GM19240 (cell line): ENCODE measurements around the gene PARD3.
"Not testable (repeated sequence)": the region's sequence is repeated elsewhere in the genome, so short reads cannot be mapped to it uniquely, and the experiment has no call there.

Experiments used
- DNase-seq: peaks from one replicate; pipeline ENCODE4 v3.0.0; 2011; ENCODE audit warnings: low spot score; ENCODE audit not compliant: insufficient read length

The PARD3 gene

DNA sequence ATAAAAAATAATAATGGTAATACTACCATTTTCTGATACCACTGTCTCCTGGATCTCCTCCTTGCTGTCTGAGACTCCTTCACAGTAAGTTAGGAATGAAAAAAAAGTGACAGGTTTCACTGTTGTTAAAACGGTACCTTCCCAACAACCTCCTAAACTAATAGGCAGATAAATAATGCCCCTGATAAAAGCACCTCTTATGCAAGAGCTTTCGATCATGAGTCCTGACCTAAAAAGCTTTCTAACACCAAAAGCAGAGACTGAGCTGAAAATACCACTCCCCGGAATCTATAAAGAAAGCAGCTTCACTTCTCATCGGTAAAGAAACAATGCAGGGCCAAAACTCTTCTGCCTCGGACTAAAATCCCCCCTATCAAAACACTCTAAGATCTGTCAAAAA is 14.5 kb downstream of the PARD3 start:
- DNase-seq: no peak

GRCh38 chr10:34798654-34799053 is 16.4 kb downstream of the PARD3 start:
- DNase-seq: no peak

GRCh38 chr10:34797155-34797554 is 17.9 kb downstream of the PARD3 start:
- DNase-seq: no peak

GRCh38 chr10:34796133-34796532 is 19.0 kb downstream of the PARD3 start:
- DNase-seq: no peak

- DNase-seq: no peak
These were observed 19.8 kb downstream of the PARD3 start for GRCh38 chr10:34795334-34795733.

DNA sequence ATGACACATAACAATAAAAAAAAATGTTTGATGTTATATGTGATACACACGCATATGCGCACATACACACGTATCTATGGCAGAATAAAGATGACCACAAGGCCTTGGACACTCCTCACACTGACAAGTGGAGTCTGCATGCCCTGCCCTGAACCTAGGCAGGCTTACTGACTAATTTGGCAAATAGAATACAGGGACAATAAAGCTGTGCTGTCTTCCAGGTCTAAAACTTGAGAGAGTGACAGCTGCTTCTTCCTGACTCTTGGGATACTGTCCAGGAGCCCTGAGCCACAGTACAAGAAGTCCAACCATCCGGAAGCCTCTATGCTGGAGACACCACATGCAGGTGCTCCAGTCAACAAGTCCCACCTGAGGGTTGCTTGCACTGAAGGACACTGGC is 20.3 kb downstream of the PARD3 start:
- DNase-seq: no peak

DNA sequence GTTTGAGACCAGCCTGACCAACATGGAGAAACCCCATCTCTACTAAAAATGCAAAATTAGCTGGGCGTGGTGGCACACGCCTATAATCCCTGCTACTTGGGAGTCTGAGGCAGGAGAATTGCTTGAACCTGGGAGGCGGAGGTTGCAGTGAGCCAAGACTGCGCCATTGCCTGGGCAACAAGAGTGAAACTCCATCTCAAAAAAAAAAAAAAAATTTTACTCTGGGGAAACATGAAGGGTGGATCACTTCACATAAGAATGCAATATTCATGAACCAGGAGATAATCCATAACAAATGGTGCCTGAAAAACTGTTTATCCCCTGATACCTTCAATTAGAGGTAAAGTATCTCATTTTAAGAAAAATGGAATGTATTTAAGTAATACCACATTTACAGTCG is 21.5 kb downstream of the PARD3 start:
- DNase-seq: not testable (repeated sequence)

DNA sequence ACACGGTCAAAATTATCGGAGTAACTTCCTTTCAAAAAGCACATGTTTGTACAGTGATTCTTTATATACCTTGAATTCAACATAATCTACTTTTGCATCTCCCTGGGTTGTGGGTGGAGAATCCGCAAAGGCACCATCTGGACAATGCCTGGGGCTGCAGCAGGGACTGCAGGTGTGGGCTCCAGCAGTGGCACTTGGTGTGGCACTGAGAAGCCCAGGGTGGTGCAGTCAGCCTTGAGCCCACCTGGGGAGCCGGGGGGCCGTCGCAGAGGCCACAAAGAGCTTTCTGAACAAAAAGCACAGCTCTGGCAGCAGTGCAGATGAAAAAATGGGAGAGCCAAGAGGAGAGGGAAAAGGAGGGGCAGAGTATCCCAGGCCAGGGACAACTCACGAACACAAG is 22.2 kb downstream of the PARD3 start:
- no peak for DNase-seq

DNA sequence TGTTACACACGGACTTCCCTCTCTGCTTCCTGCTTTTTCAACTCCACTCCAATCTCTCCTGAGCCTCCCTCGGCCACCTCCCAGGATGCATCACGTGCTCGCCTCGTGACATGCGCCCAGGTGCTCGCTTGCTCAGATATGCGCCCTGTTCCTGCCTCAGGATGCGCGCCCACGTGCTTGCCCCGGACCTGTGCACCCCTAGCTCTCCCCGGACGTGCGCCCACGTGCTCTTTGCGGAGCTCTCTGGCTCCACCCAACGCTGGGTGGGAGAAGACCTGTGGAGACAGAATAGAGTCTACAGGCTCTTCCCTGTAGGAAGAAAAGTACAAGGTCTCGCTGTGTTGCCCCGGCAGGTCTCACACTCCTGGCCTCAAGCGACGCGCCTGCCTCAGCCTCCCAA is 23.1 kb downstream of the PARD3 start:
- DNase-seq: no peak

- no peak for DNase-seq
These were observed 23.9 kb downstream of the PARD3 start for GRCh38 chr10:34791228-34791627.

DNA sequence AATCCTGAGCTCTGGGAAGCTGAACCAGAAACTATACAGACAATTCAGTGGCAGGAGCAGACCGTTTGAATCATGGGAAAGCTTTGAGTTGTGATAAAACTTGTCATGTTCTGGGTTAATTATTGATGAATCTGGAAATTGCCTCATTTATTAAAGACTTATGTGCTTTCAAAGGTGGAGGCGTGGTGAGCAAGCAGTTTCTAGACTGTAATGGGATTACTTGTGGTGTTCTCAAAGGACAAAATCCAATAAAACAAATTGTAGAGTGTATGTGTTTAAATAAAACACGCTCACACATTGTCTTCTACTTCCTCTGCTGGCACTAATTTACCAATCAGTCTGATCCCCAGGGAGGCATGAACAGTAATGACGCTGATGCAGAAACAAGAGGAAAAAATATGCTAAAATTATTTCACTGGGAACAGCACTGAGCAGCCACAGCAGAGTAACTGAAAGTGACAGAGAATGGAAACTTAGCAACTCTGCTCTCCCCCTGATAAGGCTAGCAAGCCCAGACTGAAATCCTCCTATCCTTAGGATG is 25.1 kb downstream of the PARD3 start:
- no peak for DNase-seq

DNA sequence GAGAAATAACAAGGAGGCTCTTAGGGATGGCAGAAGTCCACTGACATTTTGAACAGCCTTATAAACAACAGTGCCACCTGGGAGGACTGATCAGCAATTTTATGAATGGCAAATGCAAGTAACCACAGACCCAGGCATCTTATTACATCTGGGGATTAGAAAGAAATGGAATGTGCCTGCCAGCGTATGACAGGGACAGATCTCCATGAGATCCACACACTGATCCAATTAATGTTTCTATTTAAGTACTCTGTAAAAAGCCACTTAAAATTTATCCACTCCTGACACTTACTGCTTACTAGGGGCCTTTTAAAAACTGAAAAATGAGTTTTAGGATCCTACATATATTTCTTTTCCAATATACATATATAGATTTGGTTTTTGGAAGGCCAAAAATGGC is 28.6 kb downstream of the PARD3 start:
- no peak for DNase-seq

- DNase-seq: no peak
These were observed 33.4 kb downstream of the PARD3 start for GRCh38 chr10:34781711-34782110.

DNA sequence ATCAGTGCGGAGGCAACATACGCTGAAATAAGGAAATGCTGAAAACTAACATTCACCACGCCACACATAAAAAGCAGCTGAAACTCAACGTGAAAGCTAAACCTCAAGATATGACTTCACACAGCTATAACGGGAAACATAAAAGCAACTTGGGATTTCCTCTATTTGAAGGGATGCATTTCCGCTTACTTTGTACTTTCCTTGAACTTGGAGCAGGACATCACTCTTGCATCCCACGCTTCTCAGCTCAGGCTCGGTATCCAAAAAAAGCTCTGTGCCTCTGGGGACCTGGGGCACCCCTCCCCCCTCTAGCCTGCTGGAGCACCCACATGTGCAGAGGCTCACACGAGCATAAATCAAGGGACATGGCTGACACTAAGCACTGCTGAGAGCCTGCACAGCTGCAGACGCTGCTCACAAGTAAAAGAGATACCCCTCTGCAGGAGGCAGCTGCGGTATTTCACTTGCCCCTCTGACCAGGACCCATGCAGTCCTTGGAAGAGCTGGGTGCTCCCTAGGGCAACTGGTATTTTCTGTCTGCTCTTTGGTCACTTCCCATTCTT is 34.2 kb downstream of the PARD3 start:
- DNase-seq: peak; percentile 33

DNA sequence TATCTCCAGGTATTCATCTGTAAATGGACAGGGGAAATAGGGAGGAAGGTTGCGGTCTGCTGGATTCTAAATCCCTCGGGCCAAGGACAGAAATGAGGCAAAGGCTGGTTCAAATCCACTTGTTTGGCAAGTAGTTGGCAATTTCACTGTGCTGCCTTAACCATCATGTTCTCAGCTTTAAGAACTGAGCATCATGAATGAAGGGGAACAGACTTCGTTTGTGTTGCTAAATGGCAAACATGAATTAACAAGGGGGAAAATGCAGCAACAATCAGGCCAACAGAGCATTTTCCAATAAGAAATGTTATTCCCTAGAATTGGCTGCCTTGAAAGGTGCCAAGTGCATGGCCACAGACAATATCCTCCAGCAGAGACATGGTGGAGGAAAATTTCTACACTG is 36.9 kb downstream of the PARD3 start:
- no peak for DNase-seq

GRCh38 chr10:34776090-34776690 is 38.9 kb downstream of the PARD3 start:
- DNase-seq: no peak

DNA sequence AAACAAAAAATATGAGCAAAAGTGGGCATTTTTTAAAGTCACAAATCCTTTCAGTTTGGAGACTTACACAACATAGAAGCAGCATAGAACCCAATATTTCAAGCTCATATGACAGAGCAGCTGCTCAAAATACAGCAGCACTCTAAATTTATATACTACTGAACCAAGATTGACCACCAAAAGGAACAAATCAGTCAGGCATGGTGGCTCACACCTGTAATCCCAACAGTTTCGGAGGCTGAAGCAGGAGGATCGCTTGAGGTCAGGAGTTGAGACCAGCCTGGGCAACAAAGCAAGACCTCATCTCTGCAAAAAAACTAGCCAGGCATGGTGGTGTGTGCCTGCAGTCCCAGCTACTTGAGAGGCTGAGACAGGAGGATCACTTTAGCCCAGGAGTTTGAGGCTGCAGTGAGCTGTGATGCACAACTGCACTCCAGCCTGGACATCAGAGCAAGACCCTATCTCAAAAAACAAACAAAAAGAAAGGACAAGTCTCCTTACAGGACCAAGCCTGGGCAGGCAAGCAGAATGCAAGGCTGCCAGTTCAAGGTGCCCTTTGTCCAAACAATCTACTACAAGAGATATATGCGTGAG is 40.0 kb downstream of the PARD3 start:
- no peak for DNase-seq

DNA sequence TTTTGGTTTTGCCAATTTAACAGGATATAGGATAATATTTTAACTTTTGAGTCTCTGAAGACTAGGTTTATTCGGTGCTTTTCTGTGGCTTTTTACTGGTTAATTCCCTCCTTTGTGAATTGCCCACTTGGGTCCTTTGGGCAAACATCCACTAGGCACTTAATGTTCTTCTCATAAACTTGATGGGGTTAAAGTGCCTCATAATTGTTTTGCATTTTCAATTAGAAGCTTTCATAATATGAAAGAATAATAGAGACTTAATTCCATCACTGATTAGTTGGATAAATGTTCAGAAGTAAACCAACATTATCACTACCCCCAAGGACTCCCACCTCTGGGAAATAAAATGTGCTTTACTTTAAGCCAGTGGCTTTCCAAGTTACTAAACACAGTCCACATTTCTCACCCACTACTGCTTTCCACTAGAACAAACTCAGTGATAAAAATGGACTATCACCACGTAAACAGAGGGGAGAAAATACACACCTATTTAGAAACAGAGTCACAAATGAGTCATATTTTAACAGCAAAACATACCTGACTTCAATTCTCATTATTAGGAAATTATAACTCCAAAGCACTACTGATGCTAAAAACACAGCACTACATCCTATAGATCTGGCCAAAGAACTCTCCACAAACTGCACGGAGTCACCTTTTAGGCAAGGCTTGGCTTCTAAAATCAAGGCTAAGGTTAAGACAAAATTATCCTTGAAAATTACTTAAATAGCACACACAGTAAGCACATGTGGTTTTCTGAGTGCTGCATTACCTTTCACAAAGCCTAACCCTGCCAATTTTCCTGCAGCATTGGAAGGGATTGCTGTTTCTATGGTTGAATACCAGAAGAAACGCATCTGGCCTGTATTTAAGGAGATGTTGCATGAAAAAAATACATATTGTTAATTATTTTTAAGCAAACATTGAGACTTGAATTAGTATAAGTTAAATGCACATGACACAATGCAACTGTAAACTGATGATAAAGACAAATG is 41.2 kb downstream of the PARD3 start:
- DNase-seq: no peak

DNA sequence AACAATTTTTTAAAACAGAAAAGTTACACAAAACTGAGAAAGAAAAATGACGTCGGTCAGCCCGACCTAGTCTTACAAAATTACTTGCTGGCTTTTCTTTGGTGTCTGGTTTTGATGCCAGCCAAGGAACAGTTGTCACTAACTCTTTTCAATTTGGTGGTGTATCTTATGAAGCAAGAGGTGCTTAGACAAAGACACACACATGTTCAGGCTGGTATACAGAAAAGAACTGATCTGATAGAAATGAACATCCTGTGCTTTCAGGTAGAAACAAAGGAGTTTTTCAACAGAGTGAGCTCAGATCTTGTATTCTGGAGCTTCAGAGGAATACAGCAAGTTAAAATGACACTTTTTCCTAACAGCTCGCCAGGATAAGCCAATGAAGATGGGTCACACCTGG is 43.6 kb downstream of the PARD3 start:
- no peak for DNase-seq

- DNase-seq: no peak
These were observed 44.0 kb downstream of the PARD3 start for GRCh38 chr10:34771106-34771505.

GRCh38 chr10:34769899-34770298 is 45.2 kb downstream of the PARD3 start:
- no peak for DNase-seq

DNA sequence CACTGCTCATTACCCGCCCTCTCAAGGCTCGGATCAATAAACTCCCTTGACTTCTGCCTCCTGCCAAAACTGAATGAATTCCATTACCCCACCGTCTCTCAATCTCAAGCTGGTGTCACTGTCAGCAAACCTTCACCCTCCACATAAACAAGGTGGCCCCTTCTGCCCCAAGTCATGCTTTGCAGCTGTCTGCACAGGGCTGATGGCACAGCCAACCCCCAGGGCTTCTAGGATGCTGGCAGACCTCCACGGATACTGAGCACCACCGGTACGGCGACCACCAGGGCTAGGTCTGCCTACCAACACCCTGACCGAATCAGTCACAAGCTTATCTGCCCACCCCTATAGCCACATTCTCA is 46.1 kb downstream of the PARD3 start:
- DNase-seq: no peak
